Testis (tissue), 3 donors: ENCODE data around the gene TRAK1. TPM values are rescaled to one million over a fixed set of nuclear protein-coding genes. Genes with fewer than 3 reads are reported as not detected.

Experiments
- DNase-seq: peaks from one replicate; pipeline ENCODE4 v3.0.0-alpha.2; 2019
- H3K27ac ChIP-seq, 2 donors: fragments of 200-600 bp; sonication (generic); one replicate each; pipeline ENCODE4 v1.5.1; 2019
- H3K27me3 ChIP-seq: fragments of 200-600 bp; sonication (generic); one replicate; pipeline ENCODE4 v1.5.1; 2019
- H3K36me3 ChIP-seq: fragments of 200-600 bp; sonication (generic); one replicate; pipeline ENCODE4 v1.5.1; 2017; ENCODE audit warnings: low read depth; ENCODE audit errors: missing control alignments
- H3K4me1 ChIP-seq: fragments of 200-600 bp; sonication (generic); one replicate; pipeline ENCODE4 v1.5.1; 2019
- H3K4me3 ChIP-seq, 2 donors: fragments of 200-600 bp; sonication (generic); one replicate each; pipeline ENCODE4 v1.5.1; 2017 to 2019
- H3K9me3 ChIP-seq: fragments of 200-600 bp; sonication (generic); one replicate; pipeline ENCODE4 v1.5.1; 2017
- CTCF ChIP-seq, 3 experiments: fragments of 450-650 bp in 2 of 3; fragments of 200-600 bp in 1 of 3; sonication (generic) in 1 of 3; IDR thresholded peaks; one replicate each; pipeline ENCODE4 v1.5.1; 2016 to 2019; ENCODE audit warnings: antibody characterized with exemption in 3 of 3, mild to moderate bottlenecking in 2 of 3, moderate library complexity in 1 of 3
- POLR2A ChIP-seq: fragments of 450-650 bp; IDR thresholded peaks from one replicate; pipeline ENCODE4 v1.6.1; 2017; ENCODE audit warnings: antibody characterized with exemption, mild to moderate bottlenecking, moderate library complexity
- WGBS, 2 donors: methylation state at CpG; one replicate each; pipeline ENCODE4 v1.1.5; 2018; 5-methylcytosine and 5-hydroxymethylcytosine counted together
- intact Hi-C: fragments of 100-400 bp; cut with DNase I; formaldehyde crosslinking; loops from one replicate; pipeline ENCODE4 v1.15.1; 2023; ENCODE audit warnings: low total_unique reads
- polyA plus RNA-seq: library from polyadenylated mRNA; stranded (reverse); fragments of 350-450 nt; fragmentation: Illumina TruSeq; extraction: RNeasy Lipid Tissue Mini Kit (QIAGEN cat#74804); gene quantifications from one replicate; pipeline ENCODE4 v1.2.3, GENCODE V29; 2014; ENCODE audit warnings: low read depth, low replicate concordance; ENCODE audit not compliant: insufficient read depth
- total RNA-seq, 2 donors: library from RNA; depleted of rRNA; stranded (reverse); fragments of >200 nt; gene quantifications; one replicate each; pipeline ENCODE4 v1.2.3, GENCODE V29; 2016

The TRAK1 gene
- total and polyA plus RNA-seq, 3 donors from 2014 or later: 32.0 to 95.9 (median 94.1) TPM

- DNase-seq: no peak
- TF ChIP-seq POLR2A (no peak), CTCF (IDR thresholded peaks at IDR 0.05) (no peak)
- no peaks in the 10 kb centered on the region for H3K27me3 ChIP-seq
- H3K4me1 ChIP-seq: peaks cover 33% of the 10 kb centered on the region
- H3K36me3 ChIP-seq: no peaks in the 10 kb centered on the region
- WGBS, 2 donors: 60 to 61% methylated on average over 7 of the region's 7 CpGs
- no peaks in the 10 kb centered on the region for H3K9me3 ChIP-seq
- intact Hi-C loops: loop anchor here (10.0 kb wide), 1 partner anchor 52 kb away; no protein-coding TSS in a partner anchor
- no peak overlapping the region for H3K4me3 ChIP-seq
- no peak overlapping the region for H3K27ac ChIP-seq
These were observed 24.5 kb upstream of the TRAK1 start for GRCh38 chr3:42066516-42067181.

GRCh38 chr3:42067326-42067725 is 23.8 kb upstream of the TRAK1 start:
- H3K9me3 ChIP-seq: no peaks in the 10 kb centered on the region
- H3K27me3 ChIP-seq: no peaks in the 10 kb centered on the region
- no peak overlapping the region for H3K4me3 ChIP-seq
- intact Hi-C loops: loop anchor here (10.0 kb wide), 1 partner anchor 53 kb away; no protein-coding TSS in a partner anchor
- H3K36me3 ChIP-seq: no peaks in the 10 kb centered on the region
- peaks cover 38% of the 10 kb centered on the region for H3K4me1 ChIP-seq
- no peak overlapping the region for H3K27ac ChIP-seq
- TF ChIP-seq CTCF (IDR thresholded peaks at IDR 0.05) (no peak), POLR2A (no peak)
- no peak for DNase-seq
- 26 to 28% methylated on average over 3 of the region's 3 CpGs for WGBS, 2 donors

- no peak for DNase-seq
- 89% methylated on average over 7 of the region's 7 CpGs for WGBS, 2 donors
- Histone ChIP-seq H3K27me3 (no peaks in the 10 kb centered on the region), H3K4me1 (peaks cover 49% of the 10 kb centered on the region), H3K9me3 (no peaks in the 10 kb centered on the region), H3K27ac (no peak overlapping the region), H3K36me3 (no peaks in the 10 kb centered on the region), H3K4me3 (no peak overlapping the region)
- intact Hi-C loops: loop anchor here (10.0 kb wide), 1 partner anchor 54 kb away; no protein-coding TSS in a partner anchor
- TF ChIP-seq POLR2A: no peak
- no peak for TF ChIP-seq CTCF (IDR thresholded peaks at IDR 0.05)
These were observed 22.7 kb upstream of the TRAK1 start for GRCh38 chr3:42068303-42069088.

GRCh38 chr3:42070089-42070488 is 21.1 kb upstream of the TRAK1 start:
- peaks cover 55% of the 10 kb centered on the region for H3K4me1 ChIP-seq
- no peaks in the 10 kb centered on the region for H3K36me3 ChIP-seq
- H3K9me3 ChIP-seq: no peaks in the 10 kb centered on the region
- TF ChIP-seq CTCF (IDR thresholded peaks at IDR 0.05) (no peak), POLR2A (no peak)
- no peaks in the 10 kb centered on the region for H3K27me3 ChIP-seq
- 85 to 97% methylated on average over 2 of the region's 2 CpGs for WGBS, 2 donors
- H3K27ac ChIP-seq: peak overlapping the region in 1 of 2 donors; percentile 7
- no peak overlapping the region for H3K4me3 ChIP-seq
- no peak for DNase-seq
- intact Hi-C loops: no loop called here
